SH-SY5Y (cell line): ENCODE measurements around the gene NPLOC4.

Source experiments
- GATA2 ChIP-seq: IDR thresholded peaks from 2 replicates; pipeline ENCODE4 v1.6.1; 2011; ENCODE audit warnings: mild to moderate bottlenecking, low read depth, low read length
- GATA3 ChIP-seq: IDR thresholded peaks from 2 replicates; pipeline ENCODE4 v1.6.1; 2011; ENCODE audit warnings: low read depth, mild to moderate bottlenecking, low read length, moderate library complexity

DNA sequence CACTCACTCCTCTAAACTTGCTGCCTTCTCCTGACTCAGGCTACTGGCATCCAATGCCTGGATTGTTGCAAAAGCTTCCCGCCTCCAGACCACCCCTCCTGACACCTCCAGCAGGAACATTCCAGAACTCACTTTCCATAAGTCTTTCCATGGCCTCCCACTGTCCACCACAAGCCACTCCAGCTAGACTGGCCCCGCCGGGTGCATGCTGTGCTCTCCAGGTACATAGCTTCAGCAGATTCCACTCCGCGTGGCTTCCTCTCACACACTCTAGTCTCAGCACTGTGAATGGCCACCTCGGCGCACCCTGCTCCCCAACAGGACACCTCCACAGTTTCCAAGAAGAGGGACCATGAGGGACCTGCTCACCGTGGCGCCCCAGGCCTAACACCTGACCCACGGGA, 58.9 kb downstream of the NPLOC4 start:
- TF ChIP-seq GATA3, result no peak
- TF ChIP-seq GATA2, result no peak
